ENCODE measurements around the gene SYNE1. TPM values are rescaled to one million over a fixed set of nuclear protein-coding genes. Genes with fewer than 3 reads are reported as not detected.
A peak's percentile ranks its signal among the peaks of the same experiment; 100 is the strongest.

The SYNE1 gene
- total and polyA plus RNA-seq, 8 donors, result 24.4 to 56.2 (median 49.2) TPM

DNA sequence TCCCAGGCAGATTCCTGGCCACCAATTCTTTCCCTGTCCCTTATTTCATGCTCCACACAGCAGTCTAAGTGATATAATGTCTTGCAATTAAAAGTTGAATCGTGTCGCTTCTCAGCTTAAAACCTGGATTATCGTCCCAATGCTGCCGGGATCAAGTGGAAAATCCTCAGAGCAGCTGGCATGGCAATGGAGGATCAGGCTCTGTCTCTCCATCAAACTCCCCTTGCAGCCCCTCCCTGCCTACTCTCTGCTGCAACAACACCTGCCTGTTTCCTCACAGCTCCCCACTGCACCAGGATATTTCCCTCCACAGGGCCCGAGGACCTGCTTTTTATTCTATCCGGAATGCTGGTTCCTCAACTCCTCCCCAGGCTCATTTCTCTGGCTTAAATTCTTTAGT is 277.1 kb downstream of the SYNE1 start:
- Histone ChIP-seq H3K9me3 (no peaks in the 10 kb centered on the region), H3K27me3 (no peaks in the 10 kb centered on the region), H3K27ac (no peak overlapping the region), H3K4me3 (no peak overlapping the region), H3K4me1 (no peaks in the 10 kb centered on the region), H3K36me3 (peaks cover 0 to 61% (median 15%) of the 10 kb centered on the region in 3 donors)
- FAIRE-seq, result no peak
- TF ChIP-seq, protein P1, sequence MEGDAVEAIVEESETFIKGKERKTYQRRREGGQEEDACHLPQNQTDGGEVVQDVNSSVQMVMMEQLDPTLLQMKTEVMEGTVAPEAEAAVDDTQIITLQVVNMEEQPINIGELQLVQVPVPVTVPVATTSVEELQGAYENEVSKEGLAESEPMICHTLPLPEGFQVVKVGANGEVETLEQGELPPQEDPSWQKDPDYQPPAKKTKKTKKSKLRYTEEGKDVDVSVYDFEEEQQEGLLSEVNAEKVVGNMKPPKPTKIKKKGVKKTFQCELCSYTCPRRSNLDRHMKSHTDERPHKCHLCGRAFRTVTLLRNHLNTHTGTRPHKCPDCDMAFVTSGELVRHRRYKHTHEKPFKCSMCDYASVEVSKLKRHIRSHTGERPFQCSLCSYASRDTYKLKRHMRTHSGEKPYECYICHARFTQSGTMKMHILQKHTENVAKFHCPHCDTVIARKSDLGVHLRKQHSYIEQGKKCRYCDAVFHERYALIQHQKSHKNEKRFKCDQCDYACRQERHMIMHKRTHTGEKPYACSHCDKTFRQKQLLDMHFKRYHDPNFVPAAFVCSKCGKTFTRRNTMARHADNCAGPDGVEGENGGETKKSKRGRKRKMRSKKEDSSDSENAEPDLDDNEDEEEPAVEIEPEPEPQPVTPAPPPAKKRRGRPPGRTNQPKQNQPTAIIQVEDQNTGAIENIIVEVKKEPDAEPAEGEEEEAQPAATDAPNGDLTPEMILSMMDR (IDR thresholded peaks at IDR 0.05), result no peak
- intact Hi-C loops (cut with DNase I), result no loop called here
- DNase-seq, result no peak
- ATAC-seq, result no peak
- 92 to 95% methylated on average over 6 of the region's 6 CpGs for WGBS, 2 donors

DNA sequence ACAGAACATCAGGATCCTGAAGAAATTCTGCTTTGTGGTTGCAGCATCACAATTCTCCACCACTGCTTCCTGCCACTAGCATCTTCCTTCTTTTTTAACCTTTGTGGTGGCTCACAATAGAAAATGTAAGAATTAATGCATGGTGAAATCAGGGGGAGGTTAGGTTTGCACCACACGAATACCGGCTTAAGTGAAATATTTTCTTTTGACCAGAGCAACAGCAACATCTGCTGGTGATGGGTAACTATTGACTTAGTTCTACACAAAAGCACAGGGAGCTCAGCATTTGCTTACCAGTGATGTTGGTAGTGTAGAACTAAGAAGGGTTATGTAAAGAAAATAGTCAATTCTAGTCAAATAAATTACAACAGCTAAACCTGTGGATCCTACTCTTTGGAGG is 280.5 kb downstream of the SYNE1 start:
- DNase-seq (no peak), FAIRE-seq (no peak), ATAC-seq (peak in 3 of 4 donors; percentile 28 to 56 (median 38))
- Histone ChIP-seq H3K27ac (no peak overlapping the region), H3K36me3 (peaks cover 0 to 88% (median 35%) of the 10 kb centered on the region in 3 donors), H3K4me1 (no peaks in the 10 kb centered on the region), H3K27me3 (no peaks in the 10 kb centered on the region), H3K4me3 (no peak overlapping the region), H3K9me3 (no peaks in the 10 kb centered on the region)
- intact Hi-C loops (cut with DNase I), result no loop called here
- 62 to 70% methylated on average over 2 of the region's 2 CpGs for WGBS, 2 donors
- TF ChIP-seq, protein P1 (IDR thresholded peaks at IDR 0.05), result no peak

DNA sequence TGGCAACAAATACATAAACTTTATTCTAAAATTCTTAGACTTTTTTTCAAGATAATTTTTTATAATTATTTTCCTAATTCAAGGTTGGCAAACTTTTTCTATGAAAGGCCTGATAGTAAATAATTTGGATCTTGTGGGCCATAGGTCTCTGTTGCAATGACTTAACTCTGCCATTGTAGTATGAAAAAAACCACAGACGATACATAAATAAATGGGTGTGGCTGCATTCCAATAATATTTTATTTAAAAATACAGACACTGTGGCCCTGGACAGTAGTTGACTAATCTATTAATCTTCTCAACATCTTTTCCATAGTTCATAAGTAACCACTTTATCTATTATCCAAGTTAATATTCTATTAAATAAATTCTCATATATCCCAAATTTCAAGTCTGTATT is 281.1 kb downstream of the SYNE1 start:
- FAIRE-seq (no peak), ATAC-seq (no peak), DNase-seq (no peak)
- no peaks in the 10 kb centered on the region for H3K9me3 ChIP-seq
- H3K27me3 ChIP-seq, result no peaks in the 10 kb centered on the region
- TF ChIP-seq, protein P1 (IDR thresholded peaks at IDR 0.05), result no peak
- no peak overlapping the region for H3K27ac ChIP-seq
- H3K36me3 ChIP-seq, result peaks cover 0 to 88% (median 36%) of the 10 kb centered on the region in 3 donors
- H3K4me3 ChIP-seq, result no peak overlapping the region
- WGBS, 2 donors, result 75 to 79% methylated on average over 1 of the region's 1 CpG
- no peaks in the 10 kb centered on the region for H3K4me1 ChIP-seq
- intact Hi-C loops (cut with DNase I), result no loop called here

DNA sequence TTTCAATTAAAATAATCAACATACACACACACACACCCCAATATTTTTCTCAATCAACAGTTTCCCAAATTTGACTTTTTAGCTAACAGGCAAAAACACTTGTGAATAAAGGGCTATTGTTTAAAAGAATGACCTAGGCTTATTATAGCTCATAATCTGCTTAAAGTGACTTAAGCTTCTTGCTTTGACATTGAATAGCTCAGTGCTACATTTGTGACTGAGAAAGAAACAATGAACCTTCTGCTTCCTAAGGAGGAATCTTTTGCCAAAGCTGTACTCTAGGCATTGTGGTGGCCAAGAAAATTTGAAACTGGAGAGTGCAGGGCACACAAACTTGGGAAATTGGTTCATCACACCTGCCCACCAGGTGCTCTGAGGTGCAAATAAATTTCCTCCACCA is 282.0 kb downstream of the SYNE1 start:
- DNase-seq, result no peak
- Histone ChIP-seq H3K4me1 (no peaks in the 10 kb centered on the region), H3K9me3 (no peaks in the 10 kb centered on the region), H3K27me3 (no peaks in the 10 kb centered on the region), H3K4me3 (no peak overlapping the region), H3K27ac (no peak overlapping the region), H3K36me3 (peaks cover 0 to 87% (median 37%) of the 10 kb centered on the region in 3 donors)
- ATAC-seq, result no peak
- TF ChIP-seq, protein P1 (IDR thresholded peaks at IDR 0.05), result no peak
- no peak for FAIRE-seq
- intact Hi-C loops (cut with DNase I), result no loop called here

DNA sequence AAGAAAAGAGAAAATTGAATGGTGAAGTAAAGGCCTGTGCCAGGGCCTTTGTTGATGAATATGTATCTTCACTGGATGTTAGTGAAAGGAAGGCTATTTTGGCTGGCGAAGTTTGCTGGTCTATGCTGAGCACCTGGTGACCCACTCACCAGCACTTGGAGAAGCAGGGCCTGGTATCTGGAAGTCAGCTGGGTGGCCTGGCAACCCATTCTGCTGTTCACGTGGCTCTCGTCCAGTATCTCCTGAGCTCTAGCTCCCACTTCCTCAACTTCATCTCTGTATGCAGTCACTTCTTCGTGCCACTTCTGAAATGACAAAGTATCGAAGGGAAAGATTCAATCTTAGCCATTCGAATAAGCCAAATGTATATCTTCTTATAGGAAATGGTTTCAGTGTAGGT is 283.7 kb downstream of the SYNE1 start:
- 85 to 95% methylated on average over 6 of the region's 6 CpGs for WGBS, 2 donors
- DNase-seq (no peak), ATAC-seq (no peak), FAIRE-seq (no peak)
- H3K4me3 ChIP-seq, result no peak overlapping the region
- peaks cover 0 to 87% (median 47%) of the 10 kb centered on the region in 3 donors for H3K36me3 ChIP-seq
- TF ChIP-seq, protein P1 (IDR thresholded peaks at IDR 0.05), result no peak
- H3K27me3 ChIP-seq, result no peaks in the 10 kb centered on the region
- no peak overlapping the region for H3K27ac ChIP-seq
- no peaks in the 10 kb centered on the region for H3K4me1 ChIP-seq
- intact Hi-C loops (cut with DNase I), result no loop called here
- no peaks in the 10 kb centered on the region for H3K9me3 ChIP-seq
